ENCODE data around the gene MPV17. TPM values are rescaled to one million over a fixed set of nuclear protein-coding genes. Genes with fewer than 3 reads are reported as not detected.

MPV17 gene
- total and polyA plus RNA-seq, 9 of the 15 experiments (the other 6 are each of a cell fraction or from before 2014, with no cell fraction given): 54.7 to 140 (median 70.2) TPM

- TF ChIP-seq REST (IDR thresholded peaks at IDR 0.05; ENCODE audit: borderline replicate concordance): no peak
- TF ChIP-seq REST (CRISPR knock-in tag; IDR thresholded peaks at IDR 0.05; ENCODE audit: low read depth): 0 out of 2 replicates have a peak, but pooled peaks have one; percentile 9
Measured at GRCh38 chr2:27356056-27356381, 33.1 kb upstream of the MPV17 start (continued).

- H3K9me3 ChIP-seq (replicated peaks; ENCODE audit: control insufficient read depth, insufficient read depth, low read depth, low read length): no peaks in the 10 kb centered on the region
- H3K79me2 ChIP-seq (ENCODE audit: control insufficient read depth, insufficient read depth, low read length): peaks cover 90% of the 10 kb centered on the region
- FAIRE-seq: no peak
- no peaks in the 10 kb centered on the region for H4K20me1 ChIP-seq (replicated peaks; ENCODE audit: control insufficient read depth, insufficient read depth, low read length)
- no peaks in the 10 kb centered on the region for H3K27me3 ChIP-seq (ENCODE audit: control insufficient read depth in 2 of 2, insufficient read depth in 2 of 2, low read length in 2 of 2)
- no TSS peak for BruUV-seq (replicated peaks)
- H2AFZ ChIP-seq (ENCODE audit: low read depth, low read length): no peak overlapping the region
- no peak overlapping the region for H3K4me3 ChIP-seq
- H3K4me2 ChIP-seq (ENCODE audit: insufficient read depth, low read length): peak overlapping the region; percentile 57; the same call in 1 of the 2 replicates
- CTCF ChIA-PET (ENCODE audit: low intra/inter-chr PET ratio): no interaction called here
- 0 out of 2 replicates have a peak, but pooled peaks have one; percentile 8 for TF ChIP-seq BCOR (IDR thresholded peaks at IDR 0.05)
- no peak for TF ChIP-seq ERF (CRISPR knock-in tag; IDR thresholded peaks at IDR 0.05)
- TF ChIP-seq ZNF384 (IDR thresholded peaks at IDR 0.05; ENCODE audit: low read depth, low read length): 0 out of 2 replicates have a peak, but pooled peaks have one; percentile 19
- TF ChIP-seq ZSCAN29 (IDR thresholded peaks at IDR 0.05): peak; percentile 14
- no peak for TF ChIP-seq POLR2B (IDR thresholded peaks at IDR 0.05; ENCODE audit: low read depth, partially characterized antibody)
- peak; percentile 88 for TF ChIP-seq PKNOX1 (IDR thresholded peaks at IDR 0.05)
- no peak for TF ChIP-seq CBX8 (IDR thresholded peaks at IDR 0.05; ENCODE audit: borderline replicate concordance, extremely low read depth, low read depth, low read length, poor library complexity, severe bottlenecking)
- TF ChIP-seq KDM1A (IDR thresholded peaks at IDR 0.05): peak in 1 of 2 experiments; percentile 5; a peak in 1 of 4 replicates
- TF ChIP-seq SP1 (CRISPR knock-in tag; IDR thresholded peaks at IDR 0.05): peak; percentile 42; the same call in 1 of the 2 replicates
- TF ChIP-seq FOXJ2 (tag; IDR thresholded peaks at IDR 0.05): 0 out of 2 replicates have a peak, but pooled peaks have one; percentile 11
- 9% methylated on average over 7 of the region's 7 CpGs for WGBS (ENCODE audit: insufficient coverage, low coverage, missing lambda C conversion rate)
- peaks cover 14% of the 10 kb centered on the region for H3K36me3 ChIP-seq (ENCODE audit: control insufficient read depth, insufficient read depth, low read length)
- peak overlapping the region in 1 of 2 experiments; percentile 97; a peak in 1 of 4 replicates for H3K9ac ChIP-seq (ENCODE audit: insufficient read depth in 1 of 2, low read depth in 2 of 2, low read length in 2 of 2)
- H3K4me1 ChIP-seq (replicated peaks in 1 of 2; ENCODE audit: control insufficient read depth in 2 of 2, insufficient read depth in 2 of 2, low read length in 2 of 2): peaks cover 12 to 19% of the 10 kb centered on the region in 2 experiments; a peak in 4 of 5 replicates
- no peaks in the 10 kb centered on the region for H3K9me1 ChIP-seq (ENCODE audit: control insufficient read depth, insufficient read depth, low read length)
- no peak for DNase-seq (ENCODE audit: extremely low read depth in 1 of 4, low spot score in 3 of 4)
- in situ Hi-C loops (cut with MboI) (no loop called here), intact Hi-C loops (cut with micrococcal nuclease) (no loop called here)
- H3K27ac ChIP-seq (ENCODE audit: extremely low read depth, low read depth, low read length): peak overlapping the region; percentile 98
- POLR2A ChIA-PET: interaction anchor here (0.6 to 1.8 kb wide), 5 partner anchors 10 to 328 kb away, joined by 3 to 20 read pairs (median 8); partner anchors contain the start of genes EIF2B4, MPV17 and SNX17
- ATAC-seq: no peak
Measured at GRCh38 chr2:27354597-27354927, 31.7 kb upstream of the MPV17 start.

All from K562 (cell line).